Tibial nerve (tissue), 4 donors: ENCODE measurements around the gene RYR1. TPM values are rescaled to one million over a fixed set of nuclear protein-coding genes. Genes with fewer than 3 reads are reported as not detected.

Experiments
- DNase-seq, 2 donors: peaks; one replicate each; pipeline ENCODE4 v3.0.0-alpha.2; 2019; ENCODE audit warnings: low spot score in 2 of 2
- H3K27ac ChIP-seq, 4 donors: fragments of 200-600 bp; sonication (generic) in 3 of 4; one replicate each; pipeline ENCODE4 v1.5.1; 2017 to 2019; ENCODE audit warnings: mild to moderate bottlenecking in 1 of 4
- H3K27me3 ChIP-seq, 2 donors: fragments of 200-600 bp; sonication (generic) in 1 of 2; one replicate each; pipeline versions ENCODE4 v1.5.1 to v1.6.0; 2017 to 2019
- H3K36me3 ChIP-seq, 3 donors: fragments of 200-600 bp; sonication (generic); one replicate each; pipeline ENCODE4 v1.5.1; 2018 to 2019
- H3K4me1 ChIP-seq, 4 donors: fragments of 200-600 bp; sonication (generic) in 3 of 4; one replicate each; pipeline ENCODE4 v1.5.1; 2017 to 2019
- H3K4me3 ChIP-seq, 4 donors: fragments of 200-600 bp; sonication (generic) in 3 of 4; one replicate each; pipeline ENCODE4 v1.5.1; 2017 to 2019; ENCODE audit warnings: mild to moderate bottlenecking in 1 of 4, moderate library complexity in 1 of 4
- H3K9me3 ChIP-seq, 4 donors: fragments of 200-600 bp; sonication (generic) in 3 of 4; one replicate each; pipeline ENCODE4 v1.5.1; 2017 to 2019
- EP300 ChIP-seq, 2 donors: sonication (generic); formaldehyde crosslinking; IDR thresholded peaks; one replicate each; pipeline ENCODE4 v1.6.1; 2017; ENCODE audit warnings: antibody characterized with exemption in 2 of 2, mild to moderate bottlenecking in 1 of 2
- POLR2A ChIP-seq, 2 donors: fragments of 450-650 bp; IDR thresholded peaks; one replicate each; pipeline ENCODE4 v1.6.1; 2017; ENCODE audit warnings: antibody characterized with exemption in 2 of 2, mild to moderate bottlenecking in 2 of 2, moderate library complexity in 2 of 2
- WGBS, 2 donors: methylation state at CpG; one replicate each; pipeline ENCODE4 v1.1.5; 2018; 5-methylcytosine and 5-hydroxymethylcytosine counted together
- total RNA-seq, 4 donors: library from RNA; depleted of rRNA; stranded (reverse); fragments of >200 nt; gene quantifications; one replicate each; pipeline ENCODE4 v1.1.0, GENCODE V29; 2016
- TF ChIP-seq, protein P1 (sequence below), 5 experiments: fragments of 200-600 bp in 3 of 5; fragments of 450-650 bp in 2 of 5; sonication (generic) in 3 of 5; IDR thresholded peaks; one replicate each; pipeline ENCODE4 v1.5.1; 2016 to 2019; ENCODE audit warnings: antibody characterized with exemption in 5 of 5, mild to moderate bottlenecking in 3 of 5, moderate library complexity in 2 of 5

Gene RYR1
- total RNA-seq, 4 donors from 2014 or later = 5.7 to 18.1 (median 12.0) TPM

DNA sequence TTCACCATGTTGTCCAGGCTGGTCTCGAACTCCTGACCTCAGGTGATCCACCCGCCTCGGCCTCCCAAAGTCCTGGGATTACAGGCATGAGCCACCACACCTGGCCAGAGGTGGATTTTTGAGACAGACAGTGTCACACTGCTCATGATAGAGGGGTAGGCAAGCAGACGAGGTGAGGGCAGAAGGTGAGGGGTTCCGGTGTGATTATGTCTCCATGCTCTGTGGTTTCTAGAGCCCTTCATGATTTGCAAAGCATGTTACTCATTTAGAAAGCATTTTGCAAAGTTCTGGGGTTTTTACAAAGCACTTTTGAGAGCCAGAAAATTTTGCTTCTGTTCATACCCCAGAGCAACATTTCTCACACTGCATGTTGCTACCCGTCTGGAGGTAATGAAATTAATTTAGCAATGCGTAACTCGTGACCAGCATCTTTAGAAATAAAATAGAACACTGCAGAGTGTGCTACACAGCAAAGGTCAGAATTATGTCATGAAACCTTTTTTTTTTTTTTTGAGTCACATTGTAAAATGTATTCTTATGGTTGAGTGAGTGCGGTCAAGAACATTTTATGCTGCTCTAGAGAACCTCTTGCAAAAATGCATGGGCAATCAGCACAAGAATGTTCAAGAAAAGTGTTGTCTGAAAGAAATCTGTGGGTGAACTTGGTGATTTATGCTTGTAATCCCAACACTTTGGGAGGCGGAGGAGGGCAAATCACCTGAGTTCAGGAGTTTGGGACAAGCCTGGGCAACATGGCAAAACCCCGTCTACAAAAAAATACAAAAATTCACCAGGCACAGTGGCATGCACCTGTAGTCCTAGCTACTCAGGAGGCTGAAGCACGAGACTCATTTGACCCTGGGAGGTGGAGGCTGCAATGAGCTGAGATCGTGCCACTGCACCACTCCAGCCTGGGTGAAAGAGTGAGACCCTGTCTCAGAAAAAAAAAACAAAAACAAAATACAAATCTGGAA, 126.2 kb downstream of the RYR1 start:
- no peak for DNase-seq
- H3K27me3 ChIP-seq = peaks cover 0 to 10% of the 10 kb centered on the region in 2 donors
- H3K4me1 ChIP-seq = peaks cover 0 to 6% (median 0%) of the 10 kb centered on the region in 4 donors
- no peaks in the 10 kb centered on the region for H3K9me3 ChIP-seq
- no peak for TF ChIP-seq EP300 (IDR thresholded peaks at IDR 0.05)
- TF ChIP-seq POLR2A (IDR thresholded peaks at IDR 0.05) = no peak
- TF ChIP-seq, protein P1, sequence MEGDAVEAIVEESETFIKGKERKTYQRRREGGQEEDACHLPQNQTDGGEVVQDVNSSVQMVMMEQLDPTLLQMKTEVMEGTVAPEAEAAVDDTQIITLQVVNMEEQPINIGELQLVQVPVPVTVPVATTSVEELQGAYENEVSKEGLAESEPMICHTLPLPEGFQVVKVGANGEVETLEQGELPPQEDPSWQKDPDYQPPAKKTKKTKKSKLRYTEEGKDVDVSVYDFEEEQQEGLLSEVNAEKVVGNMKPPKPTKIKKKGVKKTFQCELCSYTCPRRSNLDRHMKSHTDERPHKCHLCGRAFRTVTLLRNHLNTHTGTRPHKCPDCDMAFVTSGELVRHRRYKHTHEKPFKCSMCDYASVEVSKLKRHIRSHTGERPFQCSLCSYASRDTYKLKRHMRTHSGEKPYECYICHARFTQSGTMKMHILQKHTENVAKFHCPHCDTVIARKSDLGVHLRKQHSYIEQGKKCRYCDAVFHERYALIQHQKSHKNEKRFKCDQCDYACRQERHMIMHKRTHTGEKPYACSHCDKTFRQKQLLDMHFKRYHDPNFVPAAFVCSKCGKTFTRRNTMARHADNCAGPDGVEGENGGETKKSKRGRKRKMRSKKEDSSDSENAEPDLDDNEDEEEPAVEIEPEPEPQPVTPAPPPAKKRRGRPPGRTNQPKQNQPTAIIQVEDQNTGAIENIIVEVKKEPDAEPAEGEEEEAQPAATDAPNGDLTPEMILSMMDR (IDR thresholded peaks at IDR 0.05) = no peak
- no peak overlapping the region for H3K4me3 ChIP-seq
- H3K36me3 ChIP-seq = peaks cover 0 to 28% (median 0%) of the 10 kb centered on the region in 3 donors
- H3K27ac ChIP-seq = no peak overlapping the region
- WGBS, 2 donors = 70 to 78% methylated on average over 13 of the region's 13 CpGs

DNA sequence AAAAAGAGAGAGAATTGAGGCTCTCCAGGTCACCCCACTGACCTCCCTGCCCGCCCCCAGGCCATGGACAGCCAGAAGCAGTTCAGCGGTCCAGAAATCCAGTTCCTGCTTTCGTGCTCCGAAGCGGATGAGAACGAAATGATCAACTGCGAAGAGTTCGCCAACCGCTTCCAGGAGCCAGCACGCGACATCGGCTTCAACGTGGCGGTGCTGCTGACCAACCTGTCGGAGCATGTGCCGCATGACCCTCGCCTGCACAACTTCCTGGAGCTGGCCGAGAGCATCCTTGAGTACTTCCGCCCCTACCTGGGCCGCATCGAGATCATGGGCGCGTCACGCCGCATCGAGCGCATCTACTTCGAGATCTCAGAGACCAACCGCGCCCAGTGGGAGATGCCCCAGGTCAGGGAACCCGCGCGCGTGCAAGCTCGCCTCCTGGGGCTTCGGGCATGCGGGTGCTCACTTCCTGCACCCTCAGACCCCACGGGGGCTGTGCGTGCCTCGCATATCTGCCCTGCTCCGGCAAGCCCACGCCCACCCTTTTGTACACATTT, 127.6 kb downstream of the RYR1 start:
- WGBS, 2 donors = 90 to 94% methylated on average over 42 of the region's 42 CpGs
- Histone ChIP-seq H3K9me3 (no peaks in the 10 kb centered on the region), H3K36me3 (peaks cover 0 to 28% (median 0%) of the 10 kb centered on the region in 3 donors), H3K4me3 (no peak overlapping the region), H3K4me1 (peaks cover 0 to 6% (median 0%) of the 10 kb centered on the region in 4 donors), H3K27ac (no peak overlapping the region), H3K27me3 (peaks cover 0 to 10% of the 10 kb centered on the region in 2 donors)
- TF ChIP-seq, protein P1 (IDR thresholded peaks at IDR 0.05) = no peak
- no peak for DNase-seq

DNA sequence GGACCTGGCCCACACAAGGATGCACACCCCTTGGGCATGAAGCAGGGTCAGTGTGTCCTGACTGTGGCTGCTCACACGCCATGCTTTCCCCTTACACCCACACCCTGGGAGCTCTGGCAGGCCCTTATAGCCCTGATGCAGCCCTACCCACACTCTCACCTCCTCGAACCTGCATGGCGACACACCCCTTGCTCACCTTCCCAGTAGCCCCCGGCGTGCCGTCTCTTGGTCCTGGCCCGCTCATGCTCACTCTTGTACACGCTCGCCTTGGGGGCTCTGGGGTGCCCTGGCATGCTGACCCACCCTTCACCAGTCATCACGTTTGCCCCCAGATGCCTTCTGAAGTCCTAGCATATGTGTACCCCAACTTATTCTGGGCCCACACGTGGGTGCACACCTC, 128.2 kb downstream of the RYR1 start:
- no peak overlapping the region for H3K4me3 ChIP-seq
- peaks cover 0 to 10% of the 10 kb centered on the region in 2 donors for H3K27me3 ChIP-seq
- no peaks in the 10 kb centered on the region for H3K9me3 ChIP-seq
- peaks cover 0 to 6% (median 0%) of the 10 kb centered on the region in 4 donors for H3K4me1 ChIP-seq
- no peak for DNase-seq
- 82 to 88% methylated on average over 11 of the region's 11 CpGs for WGBS, 2 donors
- H3K36me3 ChIP-seq = peaks cover 0 to 28% (median 0%) of the 10 kb centered on the region in 3 donors
- no peak for TF ChIP-seq EP300 (IDR thresholded peaks at IDR 0.05)
- TF ChIP-seq, protein P1 (IDR thresholded peaks at IDR 0.05) = no peak
- no peak for TF ChIP-seq POLR2A (IDR thresholded peaks at IDR 0.05)
- no peak overlapping the region for H3K27ac ChIP-seq

DNA sequence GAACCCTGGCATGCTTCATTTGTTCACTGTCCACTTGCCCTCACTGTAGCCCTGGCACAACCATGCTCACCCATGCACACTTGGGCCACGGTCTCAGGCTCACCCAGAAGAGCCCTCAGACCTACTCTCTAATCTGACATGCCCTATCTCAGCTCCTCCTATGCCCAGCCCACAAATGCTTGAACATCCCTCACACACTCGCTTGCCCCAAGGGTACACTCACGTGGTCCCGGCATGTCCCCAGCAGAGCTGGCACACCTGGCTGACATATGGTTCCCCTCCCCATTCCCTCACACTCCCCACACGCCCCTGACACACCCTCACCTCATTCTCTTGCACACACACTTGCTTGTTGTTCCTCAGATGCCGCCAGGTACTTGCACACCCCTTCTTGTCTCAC, 128.6 kb downstream of the RYR1 start:
- H3K4me3 ChIP-seq = no peak overlapping the region
- TF ChIP-seq, protein P1 (IDR thresholded peaks at IDR 0.05) = no peak
- no peak for TF ChIP-seq EP300 (IDR thresholded peaks at IDR 0.05)
- H3K27ac ChIP-seq = no peak overlapping the region
- H3K27me3 ChIP-seq = peaks cover 0 to 10% of the 10 kb centered on the region in 2 donors
- no peaks in the 10 kb centered on the region for H3K9me3 ChIP-seq
- H3K4me1 ChIP-seq = peaks cover 0 to 6% (median 0%) of the 10 kb centered on the region in 4 donors
- no peak for DNase-seq
- 71 to 81% methylated on average over 6 of the region's 6 CpGs for WGBS, 2 donors
- H3K36me3 ChIP-seq = peaks cover 0 to 28% (median 0%) of the 10 kb centered on the region in 3 donors

DNA sequence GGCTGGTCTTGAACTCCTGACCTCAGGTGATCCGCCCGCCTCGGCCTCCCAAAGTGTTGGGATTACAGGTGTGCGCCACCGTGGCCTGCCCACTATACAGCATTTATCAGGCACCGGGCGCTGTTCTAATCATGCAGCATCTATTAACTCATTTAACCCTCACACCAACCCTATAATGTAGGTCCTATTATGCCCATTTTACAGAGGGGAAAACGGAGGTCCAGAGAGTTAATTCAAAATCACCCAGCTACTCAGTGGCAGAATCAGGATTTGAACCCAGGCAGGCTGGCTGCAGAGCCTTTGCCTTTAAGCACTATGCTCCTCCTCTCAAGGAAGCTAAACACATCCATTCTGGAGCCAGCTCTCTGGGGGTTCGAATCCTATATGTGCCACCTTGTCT, 130.0 kb downstream of the RYR1 start:
- no peak for DNase-seq
- Histone ChIP-seq H3K4me1 (no peaks in the 10 kb centered on the region), H3K27ac (no peak overlapping the region), H3K36me3 (peaks cover 0 to 39% (median 0%) of the 10 kb centered on the region in 3 donors), H3K4me3 (no peak overlapping the region), H3K27me3 (peaks cover 0 to 10% of the 10 kb centered on the region in 2 donors), H3K9me3 (no peaks in the 10 kb centered on the region)
- TF ChIP-seq POLR2A (IDR thresholded peaks at IDR 0.05) = no peak
- TF ChIP-seq EP300 (IDR thresholded peaks at IDR 0.05) = no peak
- TF ChIP-seq, protein P1 (IDR thresholded peaks at IDR 0.05) = no peak
- WGBS, 2 donors = 93 to 98% methylated on average over 9 of the region's 9 CpGs
